ENCODE results near the gene FCRL1. TPM values are rescaled to one million over a fixed set of nuclear protein-coding genes. Genes with fewer than 3 reads are reported as not detected.

The FCRL1 gene
- total RNA-seq, 1 donor from 2014 or later, result not detected

- H3K4me1 Mint-ChIP-seq (ENCODE audit: low read depth), result peaks cover 18% of the 10 kb centered on the region
- TF ChIP-seq CTCF (IDR thresholded peaks at IDR 0.05; ENCODE audit: unreplicated experiment), result no peak
- H3K9me3 Mint-ChIP-seq (ENCODE audit: low read depth), result no peaks in the 10 kb centered on the region
- H3K4me3 Mint-ChIP-seq (ENCODE audit: low read depth), result no peak overlapping the region
- no peaks in the 10 kb centered on the region for H3K36me3 Mint-ChIP-seq (ENCODE audit: insufficient read depth)
- no peak for DNase-seq (ENCODE audit: low spot score, unreplicated experiment)
- H3K27ac Mint-ChIP-seq, result no peak overlapping the region
- no peaks in the 10 kb centered on the region for H3K27me3 Mint-ChIP-seq
These were observed 14.5 kb upstream of the FCRL1 start for GRCh38 chr1:157834430-157834829.

- H3K4me3 Mint-ChIP-seq (ENCODE audit: low read depth), result no peak overlapping the region
- peaks cover 18% of the 10 kb centered on the region for H3K4me1 Mint-ChIP-seq (ENCODE audit: low read depth)
- no peaks in the 10 kb centered on the region for H3K36me3 Mint-ChIP-seq (ENCODE audit: insufficient read depth)
- no peak for TF ChIP-seq CTCF (IDR thresholded peaks at IDR 0.05; ENCODE audit: unreplicated experiment)
- H3K9me3 Mint-ChIP-seq (ENCODE audit: low read depth), result no peaks in the 10 kb centered on the region
- no peak overlapping the region for H3K27ac Mint-ChIP-seq
- no peak for DNase-seq (ENCODE audit: low spot score, unreplicated experiment)
- no peaks in the 10 kb centered on the region for H3K27me3 Mint-ChIP-seq
These were observed 13.2 kb upstream of the FCRL1 start for GRCh38 chr1:157833145-157833544.

- H3K9me3 Mint-ChIP-seq (ENCODE audit: low read depth), result no peaks in the 10 kb centered on the region
- no peaks in the 10 kb centered on the region for H3K27me3 Mint-ChIP-seq
- H3K4me1 Mint-ChIP-seq (ENCODE audit: low read depth), result peaks cover 18% of the 10 kb centered on the region
- DNase-seq (ENCODE audit: low spot score, unreplicated experiment), result no peak
- no peak overlapping the region for H3K4me3 Mint-ChIP-seq (ENCODE audit: low read depth)
- no peak for TF ChIP-seq CTCF (IDR thresholded peaks at IDR 0.05; ENCODE audit: unreplicated experiment)
- no peaks in the 10 kb centered on the region for H3K36me3 Mint-ChIP-seq (ENCODE audit: insufficient read depth)
- no peak overlapping the region for H3K27ac Mint-ChIP-seq
These were observed 12.2 kb upstream of the FCRL1 start for GRCh38 chr1:157831968-157832626.

- Mint-ChIP-seq H3K4me3 (ENCODE audit: low read depth) (no peak overlapping the region), H3K27me3 (no peaks in the 10 kb centered on the region), H3K9me3 (ENCODE audit: low read depth) (no peaks in the 10 kb centered on the region), H3K27ac (no peak overlapping the region), H3K36me3 (ENCODE audit: insufficient read depth) (no peaks in the 10 kb centered on the region), H3K4me1 (ENCODE audit: low read depth) (peaks cover 18% of the 10 kb centered on the region)
- no peak for DNase-seq (ENCODE audit: low spot score, unreplicated experiment)
- TF ChIP-seq CTCF (IDR thresholded peaks at IDR 0.05; ENCODE audit: unreplicated experiment), result no peak
These were observed 11.0 kb upstream of the FCRL1 start for GRCh38 chr1:157830887-157831286.

- no peaks in the 10 kb centered on the region for H3K36me3 Mint-ChIP-seq (ENCODE audit: insufficient read depth)
- H3K4me3 Mint-ChIP-seq (ENCODE audit: low read depth), result no peak overlapping the region
- no peak for TF ChIP-seq CTCF (IDR thresholded peaks at IDR 0.05; ENCODE audit: unreplicated experiment)
- no peak for DNase-seq (ENCODE audit: low spot score, unreplicated experiment)
- no peaks in the 10 kb centered on the region for H3K9me3 Mint-ChIP-seq (ENCODE audit: low read depth)
- H3K4me1 Mint-ChIP-seq (ENCODE audit: low read depth), result peaks cover 18% of the 10 kb centered on the region
- H3K27ac Mint-ChIP-seq, result no peak overlapping the region
- no peaks in the 10 kb centered on the region for H3K27me3 Mint-ChIP-seq
These were observed 9.8 kb upstream of the FCRL1 start for GRCh38 chr1:157829711-157830110.

All from progenitor cell of endocrine pancreas (in vitro differentiated cells).